ENCODE measurements around the gene CLEC3A. TPM values are rescaled to one million over a fixed set of nuclear protein-coding genes. Genes with fewer than 3 reads are reported as not detected.
"Not testable (repeated sequence)": the region's sequence is repeated elsewhere in the genome, so short reads cannot be mapped to it uniquely, and the experiment has no call there.

CLEC3A gene
- total RNA-seq, 1 experiment from 2014 or later: not detected

GRCh38 chr16:78028018-78028417 is 5.7 kb downstream of the CLEC3A start:
- DNase-seq (ENCODE audit: low read depth): no peak

- DNase-seq (ENCODE audit: low read depth): peak; percentile 50
These were observed 12.2 kb downstream of the CLEC3A start for GRCh38 chr16:78034530-78034929.

- DNase-seq (ENCODE audit: low read depth): no peak
These were observed 12.7 kb downstream of the CLEC3A start for GRCh38 chr16:78035012-78035411.

GRCh38 chr16:78040396-78040795 is 18.0 kb downstream of the CLEC3A start:
- DNase-seq (ENCODE audit: low read depth): no peak

GRCh38 chr16:78045865-78046581 is 23.7 kb downstream of the CLEC3A start:
- DNase-seq (ENCODE audit: low read depth): peak; percentile 25

GRCh38 chr16:78048319-78048718 is 26.0 kb downstream of the CLEC3A start:
- DNase-seq (ENCODE audit: low read depth): no peak

GRCh38 chr16:78050734-78051400 is 28.5 kb downstream of the CLEC3A start:
- DNase-seq (ENCODE audit: low read depth): no peak

GRCh38 chr16:78057803-78058564 is 35.6 kb downstream of the CLEC3A start:
- DNase-seq (ENCODE audit: low read depth): no peak

GRCh38 chr16:78059806-78060205 is 37.5 kb downstream of the CLEC3A start:
- not testable (repeated sequence) for DNase-seq (ENCODE audit: low read depth)

- no peak for DNase-seq (ENCODE audit: low read depth)
These were observed 37.9 kb downstream of the CLEC3A start for GRCh38 chr16:78060295-78060694.

- DNase-seq (ENCODE audit: low read depth): no peak
These were observed 38.5 kb downstream of the CLEC3A start for GRCh38 chr16:78060809-78061208.

- DNase-seq (ENCODE audit: low read depth): no peak
These were observed 43.0 kb downstream of the CLEC3A start for GRCh38 chr16:78065319-78065718.

- DNase-seq (ENCODE audit: low read depth): no peak
These were observed 47.6 kb downstream of the CLEC3A start for GRCh38 chr16:78069913-78070312.

- no peak for DNase-seq (ENCODE audit: low read depth)
These were observed 49.9 kb downstream of the CLEC3A start for GRCh38 chr16:78072275-78072674.

GRCh38 chr16:78075800-78076199 is 53.5 kb downstream of the CLEC3A start:
- DNase-seq (ENCODE audit: low read depth): no peak

- no peak for DNase-seq (ENCODE audit: low read depth)
These were observed 59.0 kb downstream of the CLEC3A start for GRCh38 chr16:78081341-78081740.

Other genes with a start within 250 kb of the CLEC3A start
- gene VAT1L, start 234.0 kb upstream of the CLEC3A start, total RNA-seq (2014; rRNA removed; shearing (Covaris generic)): 0.57 and 1.3 TPM in 2 replicates
- 13.7 and 22.4 TPM in 2 replicates for gene WWOX, start 77.1 kb downstream of the CLEC3A start, total RNA-seq (2014; rRNA removed; shearing (Covaris generic))

All from M059J (cell line).